Measurements from ENCODE around the gene TMEM51. TPM values are rescaled to one million over a fixed set of nuclear protein-coding genes. Genes with fewer than 3 reads are reported as not detected.

The TMEM51 gene
- total and polyA plus RNA-seq, 9 of the 15 experiments (the other 6 are each of a cell fraction or from before 2014, with no cell fraction given), result 0.06 to 1.4 (median 0.58) TPM

GRCh38 chr1:15195420-15196052 lies 42.0 kb downstream of the TMEM51 start (continued):
- TF ChIP-seq HINFP (tag; conservative IDR thresholded peaks at IDR 0.05; ENCODE audit: low read depth), result no peak

- CTCF ChIA-PET (ENCODE audit: low intra/inter-chr PET ratio), result no interaction called here
- Histone ChIP-seq H3K4me3 (no peak overlapping the region), H3K4me2 (ENCODE audit: insufficient read depth, low read length) (no peak overlapping the region), H4K20me1 (replicated peaks; ENCODE audit: control insufficient read depth, insufficient read depth, low read length) (no peaks in the 10 kb centered on the region), H3K9me3 (replicated peaks; ENCODE audit: control insufficient read depth, insufficient read depth, low read depth, low read length) (no peaks in the 10 kb centered on the region), H2AFZ (ENCODE audit: low read depth, low read length) (no peak overlapping the region), H3K9me1 (ENCODE audit: control insufficient read depth, insufficient read depth, low read length) (no peaks in the 10 kb centered on the region), H3K27me3 (ENCODE audit: control insufficient read depth in 2 of 2, insufficient read depth in 2 of 2, low read length in 2 of 2) (peaks cover 26 to 69% of the 10 kb centered on the region in 2 experiments), H3K9ac (ENCODE audit: insufficient read depth in 1 of 2, low read depth in 2 of 2, low read length in 2 of 2) (no peak overlapping the region), H3K79me2 (ENCODE audit: control insufficient read depth, insufficient read depth, low read length) (no peaks in the 10 kb centered on the region), H3K36me3 (ENCODE audit: control insufficient read depth, insufficient read depth, low read length) (no peaks in the 10 kb centered on the region), H3K4me1 (replicated peaks in 1 of 2; ENCODE audit: control insufficient read depth in 2 of 2, insufficient read depth in 2 of 2, low read length in 2 of 2) (no peaks in the 10 kb centered on the region), H3K27ac (ENCODE audit: extremely low read depth, low read depth, low read length) (no peak overlapping the region)
- intact Hi-C loops (cut with micrococcal nuclease), result no loop called here
- in situ Hi-C loops (cut with MboI), result no loop called here
- 3% methylated on average over 9 of the region's 9 CpGs for WGBS (ENCODE audit: insufficient coverage, low coverage, missing lambda C conversion rate)
- FAIRE-seq, result no peak
- BruUV-seq (replicated peaks), result no TSS peak
- no peak for DNase-seq (ENCODE audit: extremely low read depth in 1 of 4, low spot score in 3 of 4)
- ATAC-seq, result no peak
- POLR2A ChIA-PET, result interaction anchor here (0.7 to 1.1 kb wide), 2 partner anchors 29 to 183 kb away, joined by 3 to 4 read pairs; no protein-coding TSS in a partner anchor
- no peak for TF ChIP-seq MGA (IDR thresholded peaks at IDR 0.05)
- no peak for TF ChIP-seq RFX5 (IDR thresholded peaks at IDR 0.05; ENCODE audit: low read depth, low read length)
- TF ChIP-seq TFE3 (CRISPR knock-in tag; IDR thresholded peaks at IDR 0.05), result no peak
- no peak for TF ChIP-seq RBM25 (IDR thresholded peaks at IDR 0.05; ENCODE audit: low read depth, low read length, severe bottlenecking)
These were observed 42.5 kb downstream of the TMEM51 start for GRCh38 chr1:15196069-15196468.
